Trophoblast cell (in vitro differentiated cells and primary cell): ENCODE data around the gene CADM2.

Experiments
- DNase-seq, 2 donors: peaks; one replicate each; pipeline ENCODE4 v3.0.0-alpha.2; 2016
- H2AFZ ChIP-seq: 2 replicates; pipeline ENCODE4 v1.6.1; 2013; ENCODE audit warnings: low read length, moderate library complexity, mild to moderate bottlenecking; ENCODE audit not compliant: insufficient read depth, poor library complexity
- H2AK5ac ChIP-seq: 2 replicates; pipeline ENCODE4 v1.6.1; 2013; ENCODE audit warnings: mild to moderate bottlenecking, low read length
- H2BK120ac ChIP-seq: 2 replicates; pipeline ENCODE4 v1.6.1; 2013; ENCODE audit warnings: low read length, mild to moderate bottlenecking, moderate library complexity; ENCODE audit not compliant: insufficient read depth, poor library complexity
- H2BK12ac ChIP-seq: 2 replicates; pipeline ENCODE4 v1.6.1; 2013; ENCODE audit warnings: mild to moderate bottlenecking, low read length, moderate library complexity
- H2BK5ac ChIP-seq: 2 replicates; pipeline ENCODE4 v1.6.1; 2013; ENCODE audit warnings: low read length, low read depth, moderate library complexity, mild to moderate bottlenecking; ENCODE audit not compliant: poor library complexity
- H3K14ac ChIP-seq: 2 replicates; pipeline ENCODE4 v1.6.1; 2013; ENCODE audit warnings: mild to moderate bottlenecking, low read length
- H3K18ac ChIP-seq: 2 replicates; pipeline ENCODE4 v1.6.1; 2013; ENCODE audit warnings: mild to moderate bottlenecking, low read length
- H3K23ac ChIP-seq: 2 replicates; pipeline ENCODE4 v1.6.1; 2013; ENCODE audit warnings: low read length
- H3K27ac ChIP-seq: 2 replicates; pipeline ENCODE4 v1.5.1; 2013; ENCODE audit warnings: low read depth, mild to moderate bottlenecking, inconsistent platforms, low read length, moderate library complexity
- H3K27me3 ChIP-seq: 2 replicates; pipeline ENCODE4 v1.6.1; 2013; ENCODE audit warnings: inconsistent platforms, mild to moderate bottlenecking, low read length, moderate library complexity; ENCODE audit not compliant: insufficient read depth
- H3K36me3 ChIP-seq, 2 experiments: 1 replicate in 1 of 2; 2 replicates in 1 of 2; pipeline ENCODE4 v1.6.1; 2013; ENCODE audit warnings: low read length in 2 of 2, mild to moderate bottlenecking in 2 of 2, moderate library complexity in 1 of 2; ENCODE audit not compliant: insufficient read depth in 2 of 2, control insufficient read depth in 1 of 2
- H3K4ac ChIP-seq: 2 replicates; pipeline ENCODE4 v1.6.1; 2013; ENCODE audit warnings: low read depth, mild to moderate bottlenecking, low read length, moderate library complexity
- H3K4me1 ChIP-seq, 2 experiments: 1 replicate in 1 of 2; 2 replicates in 1 of 2; pipeline ENCODE4 v1.6.1; 2013; ENCODE audit warnings: low read length in 2 of 2, mild to moderate bottlenecking in 2 of 2, moderate library complexity in 1 of 2; ENCODE audit not compliant: insufficient read depth in 2 of 2, control insufficient read depth in 1 of 2
- H3K4me2 ChIP-seq: 2 replicates; pipeline ENCODE4 v1.6.1; 2013; ENCODE audit warnings: inconsistent platforms, mild to moderate bottlenecking, low read length, moderate library complexity
- H3K4me3 ChIP-seq: 2 replicates; pipeline ENCODE4 v1.5.1; 2013; ENCODE audit warnings: mild to moderate bottlenecking, low read depth, low read length, inconsistent platforms
- H3K79me1 ChIP-seq: one replicate; pipeline ENCODE4 v1.6.1; 2013; ENCODE audit warnings: low read length
- H3K79me2 ChIP-seq: 2 replicates; pipeline ENCODE4 v1.6.1; 2013; ENCODE audit warnings: low read length, mild to moderate bottlenecking; ENCODE audit not compliant: control insufficient read depth, insufficient read depth, poor library complexity
- H3K9ac ChIP-seq: 2 replicates; pipeline ENCODE4 v1.6.1; 2013; ENCODE audit warnings: mild to moderate bottlenecking, low read length
- H3K9me3 ChIP-seq: 2 replicates; pipeline ENCODE4 v1.6.1; 2013; ENCODE audit warnings: low read depth, mild to moderate bottlenecking, control low read depth, inconsistent platforms, low read length; ENCODE audit not compliant: insufficient read depth
- H4K12ac ChIP-seq: 2 replicates; pipeline ENCODE4 v1.6.1; 2013; ENCODE audit warnings: low read depth, mild to moderate bottlenecking, low read length, moderate library complexity
- H4K8ac ChIP-seq: 2 replicates; pipeline ENCODE4 v1.6.1; 2013; ENCODE audit warnings: low read depth, mild to moderate bottlenecking, low read length, moderate library complexity
- H4K91ac ChIP-seq: one replicate; pipeline ENCODE4 v1.6.1; 2013; ENCODE audit warnings: low read depth, mild to moderate bottlenecking, low read length, moderate library complexity
- WGBS: extraction: QIAGEN DNeasy Blood & Tissue Kit; methylation state at CpG from one replicate; pipeline ENCODE4 v1.1.7; 2013; ENCODE audit warnings: missing lambda C conversion rate; ENCODE audit not compliant: insufficient read length, insufficient coverage; ENCODE audit errors: extremely low coverage; 5-methylcytosine and 5-hydroxymethylcytosine counted together

The CADM2 gene

DNA sequence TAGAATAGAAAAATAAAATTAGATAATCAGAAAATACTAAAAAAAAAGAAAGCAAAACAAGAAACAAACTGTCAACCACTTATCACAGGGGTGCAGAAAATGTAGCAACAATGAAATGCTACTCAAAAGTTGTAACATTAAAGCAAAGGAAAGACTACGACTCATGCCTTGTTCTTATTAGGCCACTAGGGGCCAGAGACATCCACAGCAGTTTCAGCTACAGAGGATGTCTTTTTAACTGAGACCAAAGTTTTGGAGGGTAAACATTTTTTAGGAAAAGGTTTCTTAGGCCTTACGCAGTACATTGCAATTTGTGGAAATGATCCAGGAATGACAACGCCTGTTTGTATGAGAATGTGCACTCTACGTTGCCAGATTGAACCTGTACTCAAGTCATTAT, 15.4 kb upstream of the CADM2 start:
- H3K27ac ChIP-seq: no peak overlapping the region
- WGBS: no CpG with 5 or more reads among the region's 4 CpGs
- no peak overlapping the region for H3K23ac ChIP-seq
- H3K9ac ChIP-seq: no peak overlapping the region
- H2BK120ac ChIP-seq: no peak overlapping the region
- H2AK5ac ChIP-seq: no peak overlapping the region
- H3K4ac ChIP-seq: no peak overlapping the region
- H3K36me3 ChIP-seq: no peaks in the 10 kb centered on the region
- no peak overlapping the region for H3K18ac ChIP-seq
- H2BK12ac ChIP-seq: no peak overlapping the region
- no peak overlapping the region for H2AFZ ChIP-seq
- H3K4me3 ChIP-seq: no peak overlapping the region
- H4K91ac ChIP-seq: no peak overlapping the region
- no peak overlapping the region for H3K14ac ChIP-seq
- H3K4me2 ChIP-seq: no peak overlapping the region
- no peak overlapping the region for H4K8ac ChIP-seq
- DNase-seq: no peak
- no peak overlapping the region for H4K12ac ChIP-seq
- H2BK5ac ChIP-seq: no peak overlapping the region
- no peaks in the 10 kb centered on the region for H3K27me3 ChIP-seq
- no peaks in the 10 kb centered on the region for H3K79me1 ChIP-seq
- H3K4me1 ChIP-seq: no peaks in the 10 kb centered on the region
- no peaks in the 10 kb centered on the region for H3K9me3 ChIP-seq
- H3K79me2 ChIP-seq: no peaks in the 10 kb centered on the region

DNA sequence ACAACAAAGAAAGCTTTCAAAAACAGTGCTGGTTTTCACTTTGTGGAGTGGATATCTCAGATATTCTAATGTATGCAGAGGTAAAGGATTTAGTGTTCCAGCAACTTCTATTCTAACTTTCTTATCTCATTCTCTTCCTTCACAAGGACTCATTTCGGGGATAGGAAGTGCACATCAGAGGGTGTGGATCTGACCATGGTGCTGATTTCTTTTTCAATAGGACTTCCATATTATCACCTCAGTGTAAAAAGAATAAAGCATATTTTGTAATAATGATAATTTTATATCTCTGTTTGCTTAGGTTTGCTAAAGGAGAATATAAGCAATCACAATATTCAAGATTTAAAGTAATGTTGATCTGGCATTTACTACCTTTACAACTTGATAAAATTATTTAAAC, 12.5 kb upstream of the CADM2 start:
- Histone ChIP-seq H3K9me3 (no peaks in the 10 kb centered on the region), H4K91ac (no peak overlapping the region), H3K27me3 (no peaks in the 10 kb centered on the region), H3K79me2 (no peaks in the 10 kb centered on the region), H2AK5ac (no peak overlapping the region), H2AFZ (no peak overlapping the region), H3K79me1 (no peaks in the 10 kb centered on the region), H4K8ac (no peak overlapping the region), H3K23ac (no peak overlapping the region), H2BK5ac (no peak overlapping the region), H2BK120ac (no peak overlapping the region), H3K18ac (no peak overlapping the region), H3K4me3 (no peak overlapping the region), H3K4me2 (no peak overlapping the region), H3K4ac (no peak overlapping the region), H3K9ac (no peak overlapping the region), H3K14ac (no peak overlapping the region), H3K4me1 (no peaks in the 10 kb centered on the region), H4K12ac (no peak overlapping the region), H3K27ac (no peak overlapping the region), H2BK12ac (no peak overlapping the region), H3K36me3 (no peaks in the 10 kb centered on the region)
- no CpG with 5 or more reads among the region's 1 CpG for WGBS
- DNase-seq: no peak

DNA sequence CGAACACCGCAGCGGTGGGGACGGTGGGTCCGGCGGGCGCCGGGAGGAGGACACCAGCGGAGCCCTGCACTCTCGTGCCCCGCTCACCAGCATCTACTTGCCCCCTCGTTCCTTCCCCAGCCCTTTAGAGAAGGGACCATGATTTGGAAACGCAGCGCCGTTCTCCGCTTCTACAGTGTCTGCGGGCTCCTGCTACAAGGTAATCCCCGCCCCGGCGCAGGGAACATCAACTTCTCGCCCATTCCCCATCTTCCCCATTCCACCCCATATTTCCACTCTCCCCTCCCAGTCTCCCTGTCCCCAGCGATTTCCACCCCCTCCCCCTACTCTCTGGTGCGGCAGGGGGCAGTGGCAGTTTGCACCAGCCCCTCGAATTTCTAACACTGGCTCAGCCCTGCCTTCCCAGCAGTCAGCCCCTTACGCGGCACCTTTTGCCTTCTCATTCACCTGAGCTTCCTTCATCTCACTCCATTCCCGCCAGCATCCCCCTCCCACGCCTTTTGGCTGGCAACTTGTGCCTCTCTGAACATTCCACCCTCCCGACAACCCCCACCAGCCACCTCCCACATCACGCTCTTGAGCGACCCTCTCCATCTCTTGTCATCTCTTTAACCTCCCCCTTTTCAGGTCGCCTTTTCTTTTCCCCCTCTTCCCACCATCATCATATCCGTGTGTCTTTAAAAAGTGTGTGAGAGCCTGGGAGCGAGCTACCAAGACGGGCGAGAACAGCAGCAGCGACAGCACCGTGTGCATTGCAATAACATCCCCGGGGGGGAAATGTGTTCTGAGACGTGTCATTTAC, 882 bp downstream of the CADM2 start:
- H3K23ac ChIP-seq: peak overlapping the region; percentile 42
- H2AFZ ChIP-seq: peak overlapping the region; percentile 61
- no peak overlapping the region for H3K9ac ChIP-seq
- peaks cover 16% of the 10 kb centered on the region for H3K27me3 ChIP-seq
- peaks cover 7 to 14% of the 10 kb centered on the region in 2 experiments for H3K4me1 ChIP-seq
- H3K79me1 ChIP-seq: no peaks in the 10 kb centered on the region
- H2BK5ac ChIP-seq: no peak overlapping the region
- H3K9me3 ChIP-seq: peaks cover 2% of the 10 kb centered on the region
- H3K4ac ChIP-seq: no peak overlapping the region
- no peak overlapping the region for H3K14ac ChIP-seq
- H3K4me2 ChIP-seq: peak overlapping the region; percentile 96
- H4K8ac ChIP-seq: no peak overlapping the region
- H3K79me2 ChIP-seq: no peaks in the 10 kb centered on the region
- H3K4me3 ChIP-seq: peak overlapping the region; percentile 80
- H2BK12ac ChIP-seq: no peak overlapping the region
- no peak overlapping the region for H3K18ac ChIP-seq
- H2BK120ac ChIP-seq: no peak overlapping the region
- H2AK5ac ChIP-seq: no peak overlapping the region
- H4K91ac ChIP-seq: no peak overlapping the region
- WGBS: no CpG with 5 or more reads among the region's 40 CpGs
- no peak overlapping the region for H3K27ac ChIP-seq
- no peak overlapping the region for H4K12ac ChIP-seq
- DNase-seq: no peak
- no peaks in the 10 kb centered on the region for H3K36me3 ChIP-seq

DNA sequence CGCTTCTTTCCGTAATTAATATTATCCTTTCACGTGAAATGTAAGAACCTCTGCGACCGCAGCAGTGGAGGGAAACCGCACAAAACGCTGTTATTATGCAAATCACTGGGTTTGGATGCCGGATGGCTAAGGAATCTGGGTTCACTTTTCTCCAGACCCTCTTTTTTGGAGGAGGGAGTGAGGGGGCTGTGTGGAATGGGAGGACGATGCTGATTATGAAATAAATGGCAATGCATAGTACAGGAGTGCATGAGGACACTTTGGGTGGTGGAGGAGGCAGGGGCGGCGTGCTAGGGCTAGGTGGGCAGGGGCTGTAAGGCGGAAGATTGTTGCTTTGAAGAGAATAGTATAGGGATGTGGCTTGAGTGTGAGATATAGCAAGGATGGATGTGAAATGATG, 1.8 kb downstream of the CADM2 start:
- Histone ChIP-seq H3K4me1 (peaks cover 7 to 14% of the 10 kb centered on the region in 2 experiments), H4K8ac (no peak overlapping the region), H4K12ac (no peak overlapping the region), H2BK5ac (no peak overlapping the region), H3K4me2 (no peak overlapping the region), H3K9me3 (peaks cover 2% of the 10 kb centered on the region), H3K14ac (no peak overlapping the region), H2AK5ac (no peak overlapping the region), H4K91ac (no peak overlapping the region), H2BK120ac (no peak overlapping the region), H3K27me3 (peaks cover 16% of the 10 kb centered on the region), H3K79me2 (no peaks in the 10 kb centered on the region), H3K18ac (no peak overlapping the region), H3K4me3 (peak overlapping the region; percentile 25), H3K27ac (no peak overlapping the region), H3K4ac (no peak overlapping the region), H3K23ac (peak overlapping the region; percentile 11), H3K79me1 (no peaks in the 10 kb centered on the region), H3K9ac (no peak overlapping the region), H2AFZ (no peak overlapping the region), H2BK12ac (no peak overlapping the region), H3K36me3 (no peaks in the 10 kb centered on the region)
- WGBS: no CpG with 5 or more reads among the region's 12 CpGs
- no peak for DNase-seq
